ENCODE data around the gene SERPINA6. TPM values are rescaled to one million over a fixed set of nuclear protein-coding genes. Genes with fewer than 3 reads are reported as not detected.

The SERPINA6 gene
- polyA plus RNA-seq, 4 donors = 2.1 to 10.4 (median 7.1) TPM

Other genes starting within 250 kb of the SERPINA6 start
- gene DDX24, start 242.1 kb downstream of the SERPINA6 start, polyA plus RNA-seq (ENCODE audit: insufficient read length in 4 of 4) = 100 to 1,000 TPM; 154 to 169 (median 159) TPM
- 10 to 100 TPM; 22.4 to 27.0 (median 25.7) TPM for gene IFI27L1, start 242.0 kb downstream of the SERPINA6 start, polyA plus RNA-seq (ENCODE audit: insufficient read length in 4 of 4)
- gene IFI27, start 212.6 kb downstream of the SERPINA6 start, polyA plus RNA-seq (ENCODE audit: insufficient read length in 4 of 4) = 1 to 10 TPM; 3.9 to 7.5 (median 6.9) TPM
- gene IFI27L2, start 193.7 kb downstream of the SERPINA6 start, polyA plus RNA-seq (ENCODE audit: insufficient read length in 4 of 4) = 10 to 100 TPM; 21.2 to 31.1 (median 27.2) TPM
- gene PPP4R4, start 149.0 kb downstream of the SERPINA6 start, polyA plus RNA-seq (ENCODE audit: insufficient read length in 4 of 4) = under 1 TPM; 0.15 to 0.29 (median 0.21) TPM
- under 1 TPM; 0.10 to 0.34 (median 0.17) TPM for gene SERPINA10, start 30.1 kb downstream of the SERPINA6 start, polyA plus RNA-seq (ENCODE audit: insufficient read length in 4 of 4)
- gene SERPINA2, start 43.4 kb upstream of the SERPINA6 start, polyA plus RNA-seq (ENCODE audit: insufficient read length in 4 of 4) = not detected
- 100 to 1,000 TPM in 2 of 4 donors, 10 to 100 TPM in 2; 70.7 to 106 (median 98.4) TPM for gene SERPINA1, start 65.3 kb upstream of the SERPINA6 start, polyA plus RNA-seq (ENCODE audit: insufficient read length in 4 of 4)
- gene SERPINA11, start 129.5 kb upstream of the SERPINA6 start, polyA plus RNA-seq (ENCODE audit: insufficient read length in 4 of 4) = not detected
- not detected for gene SERPINA9, start 152.9 kb upstream of the SERPINA6 start, polyA plus RNA-seq (ENCODE audit: insufficient read length in 4 of 4)
- gene SERPINA12, start 186.1 kb upstream of the SERPINA6 start, polyA plus RNA-seq (ENCODE audit: insufficient read length in 4 of 4) = under 1 TPM; 0.17 to 0.44 (median 0.26) TPM
- gene SERPINA4, start 238.1 kb upstream of the SERPINA6 start, polyA plus RNA-seq (ENCODE audit: insufficient read length in 4 of 4) = 1 to 10 TPM; 1.3 to 1.7 (median 1.4) TPM

All from right renal pelvis (tissue), 4 donors.